SU-DHL-6 (cell line): ENCODE results near the gene ITPR3.

Experiments used
- H2AFZ ChIP-seq: fragments of 200-600 bp; sonication (generic); 2 replicates; pipeline ENCODE4 v1.6.1; 2014; ENCODE audit warnings: low read depth, mild to moderate bottlenecking, moderate library complexity, mixed read lengths, antibody characterized with exemption, low read length; ENCODE audit not compliant: severe bottlenecking
- H3F3A ChIP-seq: fragments of 200-600 bp; shearing (Covaris generic); 2 replicates; pipeline ENCODE4 v1.6.0; 2016; ENCODE audit warnings: antibody characterized with exemption, mild to moderate bottlenecking; ENCODE audit not compliant: insufficient read depth
- H3K27ac ChIP-seq: fragments of 200-600 bp; sonication (generic); 2 replicates; pipeline ENCODE4 v1.5.1; 2016; ENCODE audit warnings: low read depth, mild to moderate bottlenecking, low read length, moderate library complexity, mixed read lengths
- H3K27me3 ChIP-seq: fragments of 200-600 bp; sonication (generic), shearing (Covaris generic); 2 replicates; pipeline ENCODE4 v1.6.0; 2014; ENCODE audit warnings: mild to moderate bottlenecking, low read length
- H3K36me3 ChIP-seq: fragments of 200-600 bp; sonication (generic); 2 replicates; pipeline ENCODE4 v1.6.1; 2014; ENCODE audit warnings: mild to moderate bottlenecking, low read length, mixed read lengths
- H3K4me2 ChIP-seq: fragments of 300-600, 200-600 bp; shearing (Covaris generic), sonication (generic); 2 replicates; pipeline ENCODE4 v1.6.0; 2014; ENCODE audit warnings: low read length, low read depth, mild to moderate bottlenecking; ENCODE audit not compliant: poor library complexity, severe bottlenecking
- H3K4me3 ChIP-seq: fragments of 200-600 bp; sonication (generic); 2 replicates; pipeline ENCODE4 v1.5.1; 2014; ENCODE audit warnings: antibody characterized with exemption, low read length, mild to moderate bottlenecking, mixed read lengths; ENCODE audit not compliant: insufficient read depth, poor library complexity, severe bottlenecking
- H3K79me2 ChIP-seq: fragments of 200-600 bp; sonication (generic); 2 replicates; pipeline ENCODE4 v1.6.1; 2014; ENCODE audit warnings: mild to moderate bottlenecking, low read length, moderate library complexity; ENCODE audit not compliant: insufficient read depth
- H3K9ac ChIP-seq: fragments of 200-600 bp; sonication (generic); 2 replicates; pipeline ENCODE4 v1.7.0; 2014; ENCODE audit warnings: mild to moderate bottlenecking, low read length
- H3K9me2 ChIP-seq: fragments of 200-600 bp; sonication (generic); replicated peaks from 2 replicates; pipeline ENCODE4 v1.6.1; 2014; ENCODE audit warnings: low read length; ENCODE audit not compliant: insufficient read depth
- H3K9me3 ChIP-seq: fragments of 200-600 bp; sonication (generic); 2 replicates; pipeline ENCODE4 v1.6.1; 2014; ENCODE audit warnings: low read length, mixed read lengths; ENCODE audit not compliant: insufficient read depth
- H4K20me1 ChIP-seq: fragments of 200-600 bp; sonication (generic); 2 replicates; pipeline ENCODE4 v1.6.1; 2014; ENCODE audit warnings: low read depth, mild to moderate bottlenecking, antibody characterized with exemption, low read length, moderate library complexity, mixed read lengths
- EZH2phosphoT487 ChIP-seq: fragments of 200-600 bp; sonication (generic), shearing (Covaris generic); conservative IDR thresholded peaks from 2 replicates; pipeline ENCODE4 v1.6.1; 2018; ENCODE audit warnings: mild to moderate bottlenecking, antibody characterized with exemption, low read length, moderate library complexity, mixed read lengths
- TF ChIP-seq, protein P1 (sequence below): fragments of 200-600 bp; sonication (generic); IDR thresholded peaks from one replicate; pipeline ENCODE4 v1.5.1; 2017; ENCODE audit warnings: antibody characterized with exemption, mild to moderate bottlenecking, low read length, moderate library complexity; ENCODE audit not compliant: insufficient read depth, poor library complexity, severe bottlenecking

ITPR3 gene

DNA sequence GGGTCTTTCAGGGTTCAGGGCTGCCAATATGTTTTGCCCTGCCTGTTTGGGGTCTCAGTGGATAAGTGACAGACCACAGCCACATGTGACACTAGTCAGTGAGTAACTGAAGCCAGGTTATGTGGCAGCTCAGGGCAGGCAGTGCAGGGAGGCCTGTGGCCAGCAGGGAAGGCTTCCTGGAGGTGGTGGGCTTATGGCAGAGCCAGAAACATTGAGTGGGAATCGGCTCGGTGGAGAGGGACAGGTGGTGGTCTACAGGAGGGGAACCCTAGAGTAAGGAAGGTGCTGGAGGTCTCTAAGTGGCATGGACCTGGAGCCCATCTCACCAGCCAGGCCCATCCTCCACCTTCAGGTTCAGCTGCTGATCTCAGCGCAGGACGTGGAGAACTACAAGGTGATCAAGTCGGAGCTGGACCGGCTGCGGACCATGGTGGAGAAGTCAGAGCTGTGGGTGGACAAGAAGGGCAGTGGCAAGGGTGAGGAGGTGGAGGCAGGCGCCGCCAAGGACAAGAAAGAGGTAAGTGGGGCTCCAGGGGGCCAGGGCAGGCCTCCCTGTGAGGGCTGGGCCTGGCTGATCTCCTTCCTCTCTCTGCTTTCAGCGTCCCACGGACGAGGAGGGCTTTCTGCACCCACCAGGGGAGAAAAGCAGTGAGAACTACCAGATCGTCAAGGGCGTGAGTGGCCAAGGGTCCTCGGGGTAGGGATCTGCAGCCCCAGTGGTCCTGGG lies 55.5 kb downstream of the ITPR3 start:
- no peaks in the 10 kb centered on the region for H3K79me2 ChIP-seq
- no peaks in the 10 kb centered on the region for H3F3A ChIP-seq
- no peak overlapping the region for H2AFZ ChIP-seq
- H4K20me1 ChIP-seq: no peaks in the 10 kb centered on the region
- no peaks in the 10 kb centered on the region for H3K9me2 ChIP-seq
- H3K4me2 ChIP-seq: no peak overlapping the region
- no peak overlapping the region for H3K9ac ChIP-seq
- H3K27me3 ChIP-seq: no peaks in the 10 kb centered on the region
- H3K27ac ChIP-seq: no peak overlapping the region
- no peak for TF ChIP-seq EZH2phosphoT487
- TF ChIP-seq, protein P1, sequence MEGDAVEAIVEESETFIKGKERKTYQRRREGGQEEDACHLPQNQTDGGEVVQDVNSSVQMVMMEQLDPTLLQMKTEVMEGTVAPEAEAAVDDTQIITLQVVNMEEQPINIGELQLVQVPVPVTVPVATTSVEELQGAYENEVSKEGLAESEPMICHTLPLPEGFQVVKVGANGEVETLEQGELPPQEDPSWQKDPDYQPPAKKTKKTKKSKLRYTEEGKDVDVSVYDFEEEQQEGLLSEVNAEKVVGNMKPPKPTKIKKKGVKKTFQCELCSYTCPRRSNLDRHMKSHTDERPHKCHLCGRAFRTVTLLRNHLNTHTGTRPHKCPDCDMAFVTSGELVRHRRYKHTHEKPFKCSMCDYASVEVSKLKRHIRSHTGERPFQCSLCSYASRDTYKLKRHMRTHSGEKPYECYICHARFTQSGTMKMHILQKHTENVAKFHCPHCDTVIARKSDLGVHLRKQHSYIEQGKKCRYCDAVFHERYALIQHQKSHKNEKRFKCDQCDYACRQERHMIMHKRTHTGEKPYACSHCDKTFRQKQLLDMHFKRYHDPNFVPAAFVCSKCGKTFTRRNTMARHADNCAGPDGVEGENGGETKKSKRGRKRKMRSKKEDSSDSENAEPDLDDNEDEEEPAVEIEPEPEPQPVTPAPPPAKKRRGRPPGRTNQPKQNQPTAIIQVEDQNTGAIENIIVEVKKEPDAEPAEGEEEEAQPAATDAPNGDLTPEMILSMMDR: no peak
- H3K36me3 ChIP-seq: 0 out of 2 replicates have a peak, but pooled peaks cover 2% of the 10 kb centered on the region
- no peaks in the 10 kb centered on the region for H3K9me3 ChIP-seq
- H3K4me3 ChIP-seq: no peak overlapping the region

GRCh38 chr6:33677143-33677660 lies 56.1 kb downstream of the ITPR3 start:
- no peaks in the 10 kb centered on the region for H3F3A ChIP-seq
- no peaks in the 10 kb centered on the region for H3K79me2 ChIP-seq
- H3K4me3 ChIP-seq: no peak overlapping the region
- H3K4me2 ChIP-seq: no peak overlapping the region
- H3K9me3 ChIP-seq: no peaks in the 10 kb centered on the region
- H2AFZ ChIP-seq: no peak overlapping the region
- H3K36me3 ChIP-seq: 0 out of 2 replicates have a peak, but pooled peaks cover 2% of the 10 kb centered on the region
- no peaks in the 10 kb centered on the region for H3K27me3 ChIP-seq
- no peaks in the 10 kb centered on the region for H3K9me2 ChIP-seq
- no peak for TF ChIP-seq EZH2phosphoT487
- TF ChIP-seq, protein P1: no peak
- no peaks in the 10 kb centered on the region for H4K20me1 ChIP-seq
- no peak overlapping the region for H3K27ac ChIP-seq
- H3K9ac ChIP-seq: no peak overlapping the region

DNA sequence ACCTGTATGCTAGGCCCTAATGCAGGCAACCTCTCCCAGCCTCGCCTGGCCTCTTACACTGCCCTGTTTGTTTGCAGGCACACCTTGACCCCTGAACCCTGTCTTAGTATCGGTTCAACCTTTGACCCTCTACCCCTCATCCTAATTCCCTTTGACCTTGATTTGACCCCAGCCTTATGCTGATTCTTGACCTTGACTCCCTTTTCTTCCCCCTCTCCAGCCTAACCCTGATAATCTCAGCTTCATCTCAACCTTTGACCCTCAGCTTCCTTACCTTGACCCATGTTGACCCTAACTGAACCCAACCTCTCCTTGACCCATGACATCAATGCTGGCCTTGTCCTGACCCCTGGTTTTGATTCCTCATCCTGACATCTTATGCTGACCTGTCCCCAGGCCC lies 56.6 kb downstream of the ITPR3 start:
- no peaks in the 10 kb centered on the region for H3K9me2 ChIP-seq
- H3K9me3 ChIP-seq: no peaks in the 10 kb centered on the region
- H4K20me1 ChIP-seq: no peaks in the 10 kb centered on the region
- no peak for TF ChIP-seq EZH2phosphoT487
- TF ChIP-seq, protein P1: no peak
- H3K27ac ChIP-seq: no peak overlapping the region
- H3K79me2 ChIP-seq: no peaks in the 10 kb centered on the region
- no peak overlapping the region for H3K9ac ChIP-seq
- no peaks in the 10 kb centered on the region for H3K27me3 ChIP-seq
- no peak overlapping the region for H2AFZ ChIP-seq
- H3K4me3 ChIP-seq: no peak overlapping the region
- 0 out of 2 replicates have a peak, but pooled peaks cover 2% of the 10 kb centered on the region for H3K36me3 ChIP-seq
- H3K4me2 ChIP-seq: no peak overlapping the region
- H3F3A ChIP-seq: no peaks in the 10 kb centered on the region
